ENCODE data around the gene HAL. TPM values are rescaled to one million over a fixed set of nuclear protein-coding genes. Genes with fewer than 3 reads are reported as not detected.

The HAL gene
- total and polyA plus RNA-seq, 2 of the 13 experiments (the other 11 are each of a cell fraction or from before 2014, with no cell fraction given), result 0.89 to 37.8 TPM

DNA sequence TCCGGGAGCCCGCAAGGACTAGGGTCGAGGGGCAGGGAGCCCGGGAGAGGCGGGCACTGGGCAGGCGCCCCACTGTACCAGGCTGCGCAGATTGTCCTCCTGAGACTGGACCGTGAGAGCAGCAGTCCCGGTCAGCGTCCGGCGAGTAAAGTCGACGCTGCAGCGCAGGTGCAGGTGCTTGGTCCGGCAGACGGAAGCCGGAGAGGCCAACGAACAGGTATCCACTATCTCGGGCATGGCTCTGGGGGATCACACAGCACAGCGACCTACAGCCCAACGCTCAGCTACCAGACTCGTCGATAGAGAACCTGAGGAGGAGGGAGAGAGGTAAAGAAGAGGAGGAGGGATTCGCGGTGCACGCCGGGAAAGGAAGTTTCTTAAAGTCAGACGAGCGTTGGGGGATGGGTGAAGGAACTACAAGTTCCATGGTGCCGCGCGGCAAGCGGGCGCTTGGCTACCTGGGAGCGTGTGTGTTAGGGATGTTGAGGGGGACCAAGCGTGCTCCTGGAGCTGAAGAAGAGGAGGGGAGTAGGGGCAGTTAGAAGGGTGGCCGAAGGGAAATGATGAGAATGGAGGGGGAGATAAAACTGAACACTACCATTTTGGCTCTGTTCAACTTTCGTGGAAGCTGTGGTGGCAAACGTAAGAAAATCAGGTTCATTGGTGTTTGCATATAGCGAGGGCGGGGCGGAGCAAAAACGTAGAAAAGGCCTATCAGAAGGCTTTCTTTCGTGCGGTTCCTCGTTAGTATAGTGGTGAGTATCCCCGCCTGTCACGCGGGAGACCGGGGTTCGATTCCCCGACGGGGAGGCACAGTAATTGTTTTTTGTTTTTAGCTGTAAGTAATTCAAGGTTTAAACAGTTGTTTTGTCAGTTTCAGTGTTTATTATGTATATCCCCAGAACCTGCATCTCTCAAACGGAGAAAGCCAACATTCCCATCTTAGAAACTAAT is 39.4 kb upstream of the HAL start, which contains the start of gene LTA4H (continued):
- TF ChIP-seq HNF4A (CRISPR knock-in tag; IDR thresholded peaks at IDR 0.05) (no peak), NR2C2 (CRISPR knock-in tag; IDR thresholded peaks at IDR 0.05; ENCODE audit: borderline replicate concordance) (peak; percentile 74), ZSCAN30 (CRISPR knock-in tag; IDR thresholded peaks at IDR 0.05) (no peak), ZNF256 (CRISPR knock-in tag; conservative IDR thresholded peaks at IDR 0.05) (peak; percentile 57; the same call in 1 of the 2 replicates), DPF2 (CRISPR knock-in tag; IDR thresholded peaks at IDR 0.05; ENCODE audit: borderline replicate concordance, low read depth) (no peak), PRPF4 (IDR thresholded peaks at IDR 0.05; ENCODE audit: low read depth, low read length, poor library complexity, severe bottlenecking) (no peak), ZNF33A (CRISPR knock-in tag; IDR thresholded peaks at IDR 0.05; ENCODE audit: borderline replicate concordance) (no peak), GTF2F1 (IDR thresholded peaks at IDR 0.05; ENCODE audit: low read length) (no peak), FOXO1 (CRISPR knock-in tag; IDR thresholded peaks at IDR 0.05) (0 out of 2 replicates have a peak, but pooled peaks have one; percentile 14), ZNF367 (CRISPR knock-in tag; IDR thresholded peaks at IDR 0.05; ENCODE audit: borderline replicate concordance) (0 out of 2 replicates have a peak, but pooled peaks have one; percentile 64), KAT7 (CRISPR knock-in tag; IDR thresholded peaks at IDR 0.05; ENCODE audit: borderline replicate concordance) (peak; percentile 92), SP1 (IDR thresholded peaks at IDR 0.05) (no peak), SP1 (CRISPR knock-in tag; IDR thresholded peaks at IDR 0.05) (peak; percentile 65), ZNF816 (CRISPR knock-in tag; IDR thresholded peaks at IDR 0.05; ENCODE audit: borderline replicate concordance) (no peak), ZNF17 (CRISPR knock-in tag; IDR thresholded peaks at IDR 0.05) (no peak), RBM22 (optimal IDR thresholded peaks at IDR 0.05; ENCODE audit: low read length) (peak; percentile 95), RORA (CRISPR knock-in tag; IDR thresholded peaks at IDR 0.05) (no peak)
- TF ChIP-seq, protein P1, sequence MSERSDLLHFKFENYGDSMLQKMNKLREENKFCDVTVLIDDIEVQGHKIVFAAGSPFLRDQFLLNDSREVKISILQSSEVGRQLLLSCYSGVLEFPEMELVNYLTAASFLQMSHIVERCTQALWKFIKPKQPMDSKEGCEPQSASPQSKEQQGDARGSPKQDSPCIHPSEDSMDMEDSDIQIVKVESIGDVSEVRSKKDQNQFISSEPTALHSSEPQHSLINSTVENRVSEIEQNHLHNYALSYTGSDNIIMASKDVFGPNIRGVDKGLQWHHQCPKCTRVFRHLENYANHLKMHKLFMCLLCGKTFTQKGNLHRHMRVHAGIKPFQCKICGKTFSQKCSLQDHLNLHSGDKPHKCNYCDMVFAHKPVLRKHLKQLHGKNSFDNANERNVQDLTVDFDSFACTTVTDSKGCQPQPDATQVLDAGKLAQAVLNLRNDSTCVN (CRISPR knock-in tag; IDR thresholded peaks at IDR 0.05; ENCODE audit: borderline replicate concordance), result 0 out of 2 replicates have a peak, but pooled peaks have one; percentile 51
- TF ChIP-seq, protein P2, sequence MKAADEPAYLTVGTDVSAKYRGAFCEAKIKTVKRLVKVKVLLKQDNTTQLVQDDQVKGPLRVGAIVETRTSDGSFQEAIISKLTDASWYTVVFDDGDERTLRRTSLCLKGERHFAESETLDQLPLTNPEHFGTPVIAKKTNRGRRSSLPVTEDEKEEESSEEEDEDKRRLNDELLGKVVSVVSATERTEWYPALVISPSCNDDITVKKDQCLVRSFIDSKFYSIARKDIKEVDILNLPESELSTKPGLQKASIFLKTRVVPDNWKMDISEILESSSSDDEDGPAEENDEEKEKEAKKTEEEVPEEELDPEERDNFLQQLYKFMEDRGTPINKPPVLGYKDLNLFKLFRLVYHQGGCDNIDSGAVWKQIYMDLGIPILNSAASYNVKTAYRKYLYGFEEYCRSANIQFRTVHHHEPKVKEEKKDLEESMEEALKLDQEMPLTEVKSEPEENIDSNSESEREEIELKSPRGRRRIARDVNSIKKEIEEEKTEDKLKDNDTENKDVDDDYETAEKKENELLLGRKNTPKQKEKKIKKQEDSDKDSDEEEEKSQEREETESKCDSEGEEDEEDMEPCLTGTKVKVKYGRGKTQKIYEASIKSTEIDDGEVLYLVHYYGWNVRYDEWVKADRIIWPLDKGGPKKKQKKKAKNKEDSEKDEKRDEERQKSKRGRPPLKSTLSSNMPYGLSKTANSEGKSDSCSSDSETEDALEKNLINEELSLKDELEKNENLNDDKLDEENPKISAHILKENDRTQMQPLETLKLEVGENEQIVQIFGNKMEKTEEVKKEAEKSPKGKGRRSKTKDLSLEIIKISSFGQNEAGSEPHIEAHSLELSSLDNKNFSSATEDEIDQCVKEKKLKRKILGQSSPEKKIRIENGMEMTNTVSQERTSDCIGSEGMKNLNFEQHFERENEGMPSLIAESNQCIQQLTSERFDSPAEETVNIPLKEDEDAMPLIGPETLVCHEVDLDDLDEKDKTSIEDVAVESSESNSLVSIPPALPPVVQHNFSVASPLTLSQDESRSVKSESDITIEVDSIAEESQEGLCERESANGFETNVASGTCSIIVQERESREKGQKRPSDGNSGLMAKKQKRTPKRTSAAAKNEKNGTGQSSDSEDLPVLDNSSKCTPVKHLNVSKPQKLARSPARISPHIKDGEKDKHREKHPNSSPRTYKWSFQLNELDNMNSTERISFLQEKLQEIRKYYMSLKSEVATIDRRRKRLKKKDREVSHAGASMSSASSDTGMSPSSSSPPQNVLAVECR (CRISPR knock-in tag; IDR thresholded peaks at IDR 0.05; ENCODE audit: borderline replicate concordance), result peak; percentile 78; the same call in 1 of the 2 replicates
- TF ChIP-seq, protein P3, sequence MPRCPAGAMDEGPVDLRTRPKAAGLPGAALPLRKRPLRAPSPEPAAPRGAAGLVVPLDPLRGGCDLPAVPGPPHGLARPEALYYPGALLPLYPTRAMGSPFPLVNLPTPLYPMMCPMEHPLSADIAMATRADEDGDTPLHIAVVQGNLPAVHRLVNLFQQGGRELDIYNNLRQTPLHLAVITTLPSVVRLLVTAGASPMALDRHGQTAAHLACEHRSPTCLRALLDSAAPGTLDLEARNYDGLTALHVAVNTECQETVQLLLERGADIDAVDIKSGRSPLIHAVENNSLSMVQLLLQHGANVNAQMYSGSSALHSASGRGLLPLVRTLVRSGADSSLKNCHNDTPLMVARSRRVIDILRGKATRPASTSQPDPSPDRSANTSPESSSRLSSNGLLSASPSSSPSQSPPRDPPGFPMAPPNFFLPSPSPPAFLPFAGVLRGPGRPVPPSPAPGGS (CRISPR knock-in tag; IDR thresholded peaks at IDR 0.05), result peak; percentile 37; the same call in 1 of the 2 replicates
- TF ChIP-seq, protein P4, sequence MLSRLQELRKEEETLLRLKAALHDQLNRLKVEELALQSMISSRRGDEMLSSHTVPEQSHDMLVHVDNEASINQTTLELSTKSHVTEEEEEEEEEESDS (CRISPR knock-in tag; IDR thresholded peaks at IDR 0.05; ENCODE audit: borderline replicate concordance), result no peak
